ENCODE results near the gene DSTYK.

Gene DSTYK

GRCh38 chr1:205152505-205152904, 59.0 kb downstream of the DSTYK start:
- H2AFZ ChIP-seq = no peak overlapping the region
- H3K9ac ChIP-seq = no peak overlapping the region
- no peak overlapping the region for H3K4me3 ChIP-seq (ENCODE audit: low read depth, low read length)
- no peaks in the 10 kb centered on the region for H3K4me1 ChIP-seq
- no peaks in the 10 kb centered on the region for H3K9me3 ChIP-seq (ENCODE audit: control insufficient read depth, low read length)
- H3K79me2 ChIP-seq = no peaks in the 10 kb centered on the region
- H3K36me3 ChIP-seq (ENCODE audit: control insufficient read depth, insufficient read depth, low read length) = no peaks in the 10 kb centered on the region
- no peaks in the 10 kb centered on the region for H3K27me3 ChIP-seq (ENCODE audit: control insufficient read depth, insufficient read depth, low read length)
- no peak for TF ChIP-seq CTCF (IDR thresholded peaks at IDR 0.05)
- H3K4me2 ChIP-seq (ENCODE audit: low read length) = no peak overlapping the region
- H3K27ac ChIP-seq = no peak overlapping the region

- no peaks in the 10 kb centered on the region for H3K36me3 ChIP-seq (ENCODE audit: control insufficient read depth, insufficient read depth, low read length)
- H3K4me2 ChIP-seq (ENCODE audit: low read length) = no peak overlapping the region
Observed at GRCh38 chr1:205150651-205151428, 60.7 kb downstream of the DSTYK start.

GRCh38 chr1:205147191-205147835, 64.2 kb downstream of the DSTYK start:
- H2AFZ ChIP-seq = no peak overlapping the region
- no peak overlapping the region for H3K27ac ChIP-seq

More at GRCh38 chr1:205150651-205151428, 60.7 kb downstream of the DSTYK start:
- Histone ChIP-seq H2AFZ (no peak overlapping the region), H3K27ac (no peak overlapping the region), H3K4me1 (no peaks in the 10 kb centered on the region), H3K9ac (no peak overlapping the region), H3K79me2 (no peaks in the 10 kb centered on the region), H3K9me3 (ENCODE audit: control insufficient read depth, low read length) (no peaks in the 10 kb centered on the region), H3K4me3 (ENCODE audit: low read depth, low read length) (no peak overlapping the region), H3K27me3 (ENCODE audit: control insufficient read depth, insufficient read depth, low read length) (no peaks in the 10 kb centered on the region)
- TF ChIP-seq CTCF (IDR thresholded peaks at IDR 0.05) = no peak

GRCh38 chr1:205144751-205145150, 66.8 kb downstream of the DSTYK start:
- no peak overlapping the region for H3K9ac ChIP-seq
- no peak overlapping the region for H3K4me3 ChIP-seq (ENCODE audit: low read depth, low read length)
- H3K79me2 ChIP-seq = no peaks in the 10 kb centered on the region
- H3K36me3 ChIP-seq (ENCODE audit: control insufficient read depth, insufficient read depth, low read length) = no peaks in the 10 kb centered on the region
- H3K27me3 ChIP-seq (ENCODE audit: control insufficient read depth, insufficient read depth, low read length) = no peaks in the 10 kb centered on the region
- H3K27ac ChIP-seq = no peak overlapping the region
- TF ChIP-seq CTCF (IDR thresholded peaks at IDR 0.05) = no peak
- H3K4me1 ChIP-seq = no peaks in the 10 kb centered on the region
- H3K9me3 ChIP-seq (ENCODE audit: control insufficient read depth, low read length) = no peaks in the 10 kb centered on the region
- H2AFZ ChIP-seq = no peak overlapping the region
- no peak overlapping the region for H3K4me2 ChIP-seq (ENCODE audit: low read length)

More at GRCh38 chr1:205147191-205147835, 64.2 kb downstream of the DSTYK start:
- no peak for TF ChIP-seq CTCF (IDR thresholded peaks at IDR 0.05)
- H3K36me3 ChIP-seq (ENCODE audit: control insufficient read depth, insufficient read depth, low read length) = no peaks in the 10 kb centered on the region
- H3K4me1 ChIP-seq = no peaks in the 10 kb centered on the region
- H3K79me2 ChIP-seq = no peaks in the 10 kb centered on the region
- H3K27me3 ChIP-seq (ENCODE audit: control insufficient read depth, insufficient read depth, low read length) = no peaks in the 10 kb centered on the region
- H3K9me3 ChIP-seq (ENCODE audit: control insufficient read depth, low read length) = no peaks in the 10 kb centered on the region
- no peak overlapping the region for H3K9ac ChIP-seq
- no peak overlapping the region for H3K4me2 ChIP-seq (ENCODE audit: low read length)
- no peak overlapping the region for H3K4me3 ChIP-seq (ENCODE audit: low read depth, low read length)

Data from parathyroid adenoma (tissue), 2 donors.